Iris pigment epithelial cell (primary cell): ENCODE results near the gene CCDC27.
A peak's percentile ranks its signal among the peaks of the same experiment; 100 is the strongest.
"Not testable (repeated sequence)": the region's sequence is repeated elsewhere in the genome, so short reads cannot be mapped to it uniquely, and the experiment has no call there.

Source experiments
- DNase-seq: peaks from one replicate; pipeline ENCODE4 v3.0.0-alpha.2; 2011; ENCODE audit warnings: low read depth

Gene CCDC27

GRCh38 chr1:3796215-3797061 lies 44.2 kb downstream of the CCDC27 start, which contains the start of gene LRRC47:
LRRC47 (minus strand) TSS chr1:3796498; CDS start chr1:3796476, 22 bp downstream.
- peak; percentile 93 for DNase-seq

GRCh38 chr1:3799976-3800685 lies 47.9 kb downstream of the CCDC27 start:
- no peak for DNase-seq

GRCh38 chr1:3800795-3801194 lies 48.5 kb downstream of the CCDC27 start:
- not testable (repeated sequence) for DNase-seq

GRCh38 chr1:3803905-3804626 lies 51.8 kb downstream of the CCDC27 start:
- DNase-seq = no peak

- DNase-seq = not testable (repeated sequence)
Measured at GRCh38 chr1:3804627-3804944, 52.3 kb downstream of the CCDC27 start.

GRCh38 chr1:3805038-3805437 lies 52.8 kb downstream of the CCDC27 start:
- DNase-seq = no peak

GRCh38 chr1:3807769-3808168 lies 55.5 kb downstream of the CCDC27 start:
- no peak for DNase-seq

- no peak for DNase-seq
Measured at GRCh38 chr1:3809680-3810079, 57.4 kb downstream of the CCDC27 start.

- not testable (repeated sequence) for DNase-seq
Measured at GRCh38 chr1:3810149-3810761, 58.0 kb downstream of the CCDC27 start.

GRCh38 chr1:3811595-3811911 lies 59.3 kb downstream of the CCDC27 start:
- DNase-seq = no peak

GRCh38 chr1:3814065-3814464 lies 61.8 kb downstream of the CCDC27 start:
- DNase-seq = no peak

- no peak for DNase-seq
Measured at GRCh38 chr1:3814771-3815561, 62.7 kb downstream of the CCDC27 start.

GRCh38 chr1:3816331-3817137 lies 64.3 kb downstream of the CCDC27 start:
- no peak for DNase-seq

- no peak for DNase-seq
Measured at GRCh38 chr1:3817138-3817740, 65.0 kb downstream of the CCDC27 start.

- DNase-seq = no peak
Measured at GRCh38 chr1:3817821-3818597, 65.8 kb downstream of the CCDC27 start.

- DNase-seq = no peak
Measured at GRCh38 chr1:3819771-3820200, 67.5 kb downstream of the CCDC27 start.

- DNase-seq = no peak
Measured at GRCh38 chr1:3820316-3820715, 68.1 kb downstream of the CCDC27 start.

- no peak for DNase-seq
Measured at GRCh38 chr1:3821004-3821403, 68.8 kb downstream of the CCDC27 start.
